SU-DHL-6 (cell line): ENCODE results near the gene ABCA6.
"Not testable (repeated sequence)": the region's sequence is repeated elsewhere in the genome, so short reads cannot be mapped to it uniquely, and the experiment has no call there.

ENCODE experiments used
- EZH2phosphoT487 ChIP-seq: fragments of 200-600 bp; sonication (generic), shearing (Covaris generic); conservative IDR thresholded peaks from 2 replicates; pipeline ENCODE4 v1.6.1; 2018; ENCODE audit warnings: mild to moderate bottlenecking, antibody characterized with exemption, low read length, moderate library complexity, mixed read lengths
- TF ChIP-seq, protein P1 (sequence below): fragments of 200-600 bp; sonication (generic); IDR thresholded peaks from one replicate; pipeline ENCODE4 v1.5.1; 2017; ENCODE audit warnings: antibody characterized with exemption, mild to moderate bottlenecking, low read length, moderate library complexity; ENCODE audit not compliant: insufficient read depth, poor library complexity, severe bottlenecking

DNA sequence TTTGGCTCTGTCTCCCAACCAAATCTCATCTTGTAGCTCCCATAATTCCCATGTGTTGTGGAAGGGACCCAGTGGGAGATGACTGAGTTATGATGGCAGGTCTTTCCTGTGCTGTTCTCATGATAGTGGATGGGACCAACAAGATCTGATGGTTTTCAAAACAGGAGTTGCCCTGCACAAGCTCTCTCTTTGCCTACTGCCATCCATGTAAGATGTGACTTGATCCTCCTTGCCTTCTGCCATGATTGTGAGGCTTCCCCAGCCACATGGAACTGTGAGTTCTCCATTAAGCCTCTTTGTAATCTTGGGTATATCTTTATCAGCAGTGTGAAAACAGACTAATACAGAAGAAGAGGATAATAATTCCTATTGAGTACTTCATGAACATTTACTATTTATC, 26.9 kb upstream of the ABCA6 start:
- TF ChIP-seq, protein P1, sequence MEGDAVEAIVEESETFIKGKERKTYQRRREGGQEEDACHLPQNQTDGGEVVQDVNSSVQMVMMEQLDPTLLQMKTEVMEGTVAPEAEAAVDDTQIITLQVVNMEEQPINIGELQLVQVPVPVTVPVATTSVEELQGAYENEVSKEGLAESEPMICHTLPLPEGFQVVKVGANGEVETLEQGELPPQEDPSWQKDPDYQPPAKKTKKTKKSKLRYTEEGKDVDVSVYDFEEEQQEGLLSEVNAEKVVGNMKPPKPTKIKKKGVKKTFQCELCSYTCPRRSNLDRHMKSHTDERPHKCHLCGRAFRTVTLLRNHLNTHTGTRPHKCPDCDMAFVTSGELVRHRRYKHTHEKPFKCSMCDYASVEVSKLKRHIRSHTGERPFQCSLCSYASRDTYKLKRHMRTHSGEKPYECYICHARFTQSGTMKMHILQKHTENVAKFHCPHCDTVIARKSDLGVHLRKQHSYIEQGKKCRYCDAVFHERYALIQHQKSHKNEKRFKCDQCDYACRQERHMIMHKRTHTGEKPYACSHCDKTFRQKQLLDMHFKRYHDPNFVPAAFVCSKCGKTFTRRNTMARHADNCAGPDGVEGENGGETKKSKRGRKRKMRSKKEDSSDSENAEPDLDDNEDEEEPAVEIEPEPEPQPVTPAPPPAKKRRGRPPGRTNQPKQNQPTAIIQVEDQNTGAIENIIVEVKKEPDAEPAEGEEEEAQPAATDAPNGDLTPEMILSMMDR, result not testable (repeated sequence)
- not testable (repeated sequence) for TF ChIP-seq EZH2phosphoT487
